ENCODE data around the gene STK40.

The STK40 gene

GRCh38 chr1:36355811-36356210 is 29.9 kb downstream of the STK40 start:
- Histone ChIP-seq H3K9me3 (ENCODE audit: low read length) (no peaks in the 10 kb centered on the region), H3K4me1 (ENCODE audit: insufficient read depth, low read length) (peaks cover 26% of the 10 kb centered on the region), H3K27me3 (ENCODE audit: insufficient read depth, low read length) (no peaks in the 10 kb centered on the region), H3K4me3 (ENCODE audit: low read length) (no peak overlapping the region), H2AFZ (ENCODE audit: low read depth, low read length) (no peak overlapping the region), H3K36me3 (ENCODE audit: insufficient read depth, low read length) (peaks cover 63% of the 10 kb centered on the region)

GRCh38 chr1:36354486-36354885 is 31.2 kb downstream of the STK40 start:
- Histone ChIP-seq H2AFZ (ENCODE audit: low read depth, low read length) (no peak overlapping the region), H3K27me3 (ENCODE audit: insufficient read depth, low read length) (no peaks in the 10 kb centered on the region), H3K4me3 (ENCODE audit: low read length) (no peak overlapping the region), H3K36me3 (ENCODE audit: insufficient read depth, low read length) (peaks cover 56% of the 10 kb centered on the region), H3K9me3 (ENCODE audit: low read length) (no peaks in the 10 kb centered on the region), H3K4me1 (ENCODE audit: insufficient read depth, low read length) (peaks cover 29% of the 10 kb centered on the region)

- Histone ChIP-seq H3K9me3 (ENCODE audit: low read length) (no peaks in the 10 kb centered on the region), H3K4me3 (ENCODE audit: low read length) (no peak overlapping the region), H3K27me3 (ENCODE audit: insufficient read depth, low read length) (no peaks in the 10 kb centered on the region), H3K36me3 (ENCODE audit: insufficient read depth, low read length) (peaks cover 55% of the 10 kb centered on the region), H3K4me1 (ENCODE audit: insufficient read depth, low read length) (peaks cover 29% of the 10 kb centered on the region), H2AFZ (ENCODE audit: low read depth, low read length) (no peak overlapping the region)
Measured at GRCh38 chr1:36352910-36353878, 32.5 kb downstream of the STK40 start.

GRCh38 chr1:36352125-36352909 is 33.4 kb downstream of the STK40 start:
- Histone ChIP-seq H2AFZ (ENCODE audit: low read depth, low read length) (no peak overlapping the region), H3K9me3 (ENCODE audit: low read length) (no peaks in the 10 kb centered on the region), H3K4me1 (ENCODE audit: insufficient read depth, low read length) (peaks cover 29% of the 10 kb centered on the region), H3K4me3 (ENCODE audit: low read length) (no peak overlapping the region), H3K36me3 (ENCODE audit: insufficient read depth, low read length) (peaks cover 53% of the 10 kb centered on the region), H3K27me3 (ENCODE audit: insufficient read depth, low read length) (no peaks in the 10 kb centered on the region)

- H2AFZ ChIP-seq (ENCODE audit: low read depth, low read length) = no peak overlapping the region
- H3K27me3 ChIP-seq (ENCODE audit: insufficient read depth, low read length) = no peaks in the 10 kb centered on the region
- H3K4me1 ChIP-seq (ENCODE audit: insufficient read depth, low read length) = peaks cover 29% of the 10 kb centered on the region
- H3K4me3 ChIP-seq (ENCODE audit: low read length) = no peak overlapping the region
- peaks cover 56% of the 10 kb centered on the region for H3K36me3 ChIP-seq (ENCODE audit: insufficient read depth, low read length)
- no peaks in the 10 kb centered on the region for H3K9me3 ChIP-seq (ENCODE audit: low read length)
Measured at GRCh38 chr1:36351227-36351977, 34.3 kb downstream of the STK40 start.

GRCh38 chr1:36350659-36351226 is 35.0 kb downstream of the STK40 start:
- Histone ChIP-seq H3K36me3 (ENCODE audit: insufficient read depth, low read length) (peaks cover 56% of the 10 kb centered on the region), H3K4me1 (ENCODE audit: insufficient read depth, low read length) (peaks cover 29% of the 10 kb centered on the region), H3K27me3 (ENCODE audit: insufficient read depth, low read length) (no peaks in the 10 kb centered on the region), H3K9me3 (ENCODE audit: low read length) (no peaks in the 10 kb centered on the region), H3K4me3 (ENCODE audit: low read length) (no peak overlapping the region), H2AFZ (ENCODE audit: low read depth, low read length) (no peak overlapping the region)

- Histone ChIP-seq H3K27me3 (ENCODE audit: insufficient read depth, low read length) (no peaks in the 10 kb centered on the region), H3K36me3 (ENCODE audit: insufficient read depth, low read length) (peaks cover 54% of the 10 kb centered on the region), H3K9me3 (ENCODE audit: low read length) (no peaks in the 10 kb centered on the region), H2AFZ (ENCODE audit: low read depth, low read length) (no peak overlapping the region), H3K4me1 (ENCODE audit: insufficient read depth, low read length) (peaks cover 29% of the 10 kb centered on the region), H3K4me3 (ENCODE audit: low read length) (no peak overlapping the region)
Measured at GRCh38 chr1:36349839-36350238, 35.9 kb downstream of the STK40 start.

GRCh38 chr1:36349241-36349671 is 36.5 kb downstream of the STK40 start:
- peaks cover 29% of the 10 kb centered on the region for H3K4me1 ChIP-seq (ENCODE audit: insufficient read depth, low read length)
- no peak overlapping the region for H3K4me3 ChIP-seq (ENCODE audit: low read length)
- no peak overlapping the region for H2AFZ ChIP-seq (ENCODE audit: low read depth, low read length)
- H3K9me3 ChIP-seq (ENCODE audit: low read length) = no peaks in the 10 kb centered on the region
- peaks cover 53% of the 10 kb centered on the region for H3K36me3 ChIP-seq (ENCODE audit: insufficient read depth, low read length)
- H3K27me3 ChIP-seq (ENCODE audit: insufficient read depth, low read length) = no peaks in the 10 kb centered on the region

- Histone ChIP-seq H3K4me3 (ENCODE audit: low read length) (no peak overlapping the region), H3K27me3 (ENCODE audit: insufficient read depth, low read length) (no peaks in the 10 kb centered on the region), H3K4me1 (ENCODE audit: insufficient read depth, low read length) (peaks cover 14% of the 10 kb centered on the region), H3K36me3 (ENCODE audit: insufficient read depth, low read length) (peaks cover 48% of the 10 kb centered on the region), H3K9me3 (ENCODE audit: low read length) (no peaks in the 10 kb centered on the region), H2AFZ (ENCODE audit: low read depth, low read length) (no peak overlapping the region)
Measured at GRCh38 chr1:36346741-36347370, 38.9 kb downstream of the STK40 start.

GRCh38 chr1:36345353-36345752 is 40.4 kb downstream of the STK40 start:
- Histone ChIP-seq H3K4me1 (ENCODE audit: insufficient read depth, low read length) (peaks cover 3% of the 10 kb centered on the region), H3K4me3 (ENCODE audit: low read length) (no peak overlapping the region), H3K36me3 (ENCODE audit: insufficient read depth, low read length) (peaks cover 48% of the 10 kb centered on the region), H3K27me3 (ENCODE audit: insufficient read depth, low read length) (no peaks in the 10 kb centered on the region), H2AFZ (ENCODE audit: low read depth, low read length) (no peak overlapping the region), H3K9me3 (ENCODE audit: low read length) (no peaks in the 10 kb centered on the region)

- peaks cover 48% of the 10 kb centered on the region for H3K36me3 ChIP-seq (ENCODE audit: insufficient read depth, low read length)
- no peak overlapping the region for H3K4me3 ChIP-seq (ENCODE audit: low read length)
- H3K4me1 ChIP-seq (ENCODE audit: insufficient read depth, low read length) = no peaks in the 10 kb centered on the region
- H2AFZ ChIP-seq (ENCODE audit: low read depth, low read length) = no peak overlapping the region
- no peaks in the 10 kb centered on the region for H3K27me3 ChIP-seq (ENCODE audit: insufficient read depth, low read length)
- no peaks in the 10 kb centered on the region for H3K9me3 ChIP-seq (ENCODE audit: low read length)
Measured at GRCh38 chr1:36344395-36344680, 41.4 kb downstream of the STK40 start.

GRCh38 chr1:36343651-36344394 is 41.9 kb downstream of the STK40 start:
- no peaks in the 10 kb centered on the region for H3K4me1 ChIP-seq (ENCODE audit: insufficient read depth, low read length)
- peaks cover 44% of the 10 kb centered on the region for H3K36me3 ChIP-seq (ENCODE audit: insufficient read depth, low read length)
- no peaks in the 10 kb centered on the region for H3K27me3 ChIP-seq (ENCODE audit: insufficient read depth, low read length)
- H3K4me3 ChIP-seq (ENCODE audit: low read length) = no peak overlapping the region
- no peak overlapping the region for H2AFZ ChIP-seq (ENCODE audit: low read depth, low read length)
- no peaks in the 10 kb centered on the region for H3K9me3 ChIP-seq (ENCODE audit: low read length)
